ENCODE results near the gene ADGRG1.
A peak's percentile ranks its signal among the peaks of the same experiment; 100 is the strongest.

The ADGRG1 gene

DNA sequence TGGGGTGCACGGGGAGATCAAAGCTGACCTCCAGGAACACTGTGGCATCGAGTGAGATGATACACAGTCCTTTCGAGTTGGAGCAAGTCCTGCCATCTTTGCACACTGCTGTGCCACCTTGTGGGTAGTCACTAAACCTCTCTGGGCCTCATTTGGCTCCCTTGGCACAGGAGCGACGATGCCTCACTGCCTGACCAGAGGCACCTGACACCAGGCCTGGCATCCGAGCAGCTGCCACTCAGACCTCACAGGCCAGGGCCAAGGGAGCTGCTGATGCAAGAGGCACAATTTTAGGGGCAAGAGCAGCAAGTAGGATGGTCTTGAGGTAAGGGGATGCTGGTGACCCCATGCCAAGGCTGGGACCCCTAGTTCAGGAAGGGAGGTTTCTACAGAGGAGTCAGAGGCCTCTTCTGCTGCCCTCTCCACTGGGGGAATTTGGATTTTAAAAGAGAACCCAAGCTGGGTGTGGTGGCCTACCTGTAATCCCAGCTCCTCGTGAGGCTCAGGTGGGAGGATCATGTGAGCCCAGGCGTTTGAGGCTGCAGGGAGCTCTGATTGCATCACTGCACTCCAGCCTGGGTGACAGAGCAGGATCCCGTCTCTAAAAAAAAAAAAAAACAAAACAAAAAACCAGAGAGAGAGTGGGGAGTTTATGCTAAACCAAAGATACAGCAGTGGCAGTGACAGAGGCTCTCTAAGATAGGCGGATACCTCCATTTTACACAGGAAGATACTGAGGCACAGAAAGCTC lies 6.7 kb upstream of the ADGRG1 start:
- no peak for DNase-seq

DNA sequence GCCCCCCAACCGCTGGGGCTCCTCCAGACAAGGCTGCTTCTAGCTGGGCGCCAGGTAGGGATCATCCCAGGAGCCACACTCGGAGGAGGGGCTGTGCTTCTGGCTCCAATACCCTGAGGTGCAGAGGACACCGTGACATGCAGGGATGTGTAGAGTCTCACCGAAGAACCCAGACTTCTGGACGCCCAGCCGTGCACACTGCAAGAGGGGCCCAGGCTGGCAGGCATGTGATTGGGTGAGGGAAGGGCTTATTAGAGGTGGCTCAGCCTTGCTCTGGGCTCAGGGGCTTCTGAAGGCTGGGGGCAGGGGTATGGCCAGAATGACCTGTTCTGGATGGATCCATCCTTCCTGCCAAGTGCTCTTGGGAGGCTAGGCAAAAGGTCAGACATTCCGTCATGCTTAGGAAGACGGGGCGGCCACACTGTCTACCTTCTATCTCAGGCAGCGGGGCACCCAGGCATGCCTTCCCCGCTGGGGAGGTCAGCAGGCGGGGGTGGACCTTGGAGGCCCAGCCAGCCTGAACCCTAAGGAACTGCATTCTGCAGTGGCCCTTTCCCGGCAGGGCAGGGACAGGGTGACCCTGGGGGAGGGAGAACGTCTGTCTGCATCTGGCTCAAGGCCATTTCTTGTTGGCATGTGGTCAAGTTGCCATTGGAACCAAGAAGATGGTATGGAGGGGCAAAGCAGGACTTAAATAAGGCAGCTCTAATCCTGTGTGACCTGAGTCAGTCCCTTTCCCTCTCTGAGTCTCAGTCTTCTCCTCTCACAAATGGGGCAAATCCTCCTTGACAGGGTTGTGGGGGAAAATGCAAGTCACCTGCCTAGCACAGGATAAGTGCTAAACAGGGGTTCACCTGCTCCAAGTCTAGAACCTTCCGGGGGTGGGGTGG lies 5.8 kb upstream of the ADGRG1 start:
- no peak for DNase-seq

DNA sequence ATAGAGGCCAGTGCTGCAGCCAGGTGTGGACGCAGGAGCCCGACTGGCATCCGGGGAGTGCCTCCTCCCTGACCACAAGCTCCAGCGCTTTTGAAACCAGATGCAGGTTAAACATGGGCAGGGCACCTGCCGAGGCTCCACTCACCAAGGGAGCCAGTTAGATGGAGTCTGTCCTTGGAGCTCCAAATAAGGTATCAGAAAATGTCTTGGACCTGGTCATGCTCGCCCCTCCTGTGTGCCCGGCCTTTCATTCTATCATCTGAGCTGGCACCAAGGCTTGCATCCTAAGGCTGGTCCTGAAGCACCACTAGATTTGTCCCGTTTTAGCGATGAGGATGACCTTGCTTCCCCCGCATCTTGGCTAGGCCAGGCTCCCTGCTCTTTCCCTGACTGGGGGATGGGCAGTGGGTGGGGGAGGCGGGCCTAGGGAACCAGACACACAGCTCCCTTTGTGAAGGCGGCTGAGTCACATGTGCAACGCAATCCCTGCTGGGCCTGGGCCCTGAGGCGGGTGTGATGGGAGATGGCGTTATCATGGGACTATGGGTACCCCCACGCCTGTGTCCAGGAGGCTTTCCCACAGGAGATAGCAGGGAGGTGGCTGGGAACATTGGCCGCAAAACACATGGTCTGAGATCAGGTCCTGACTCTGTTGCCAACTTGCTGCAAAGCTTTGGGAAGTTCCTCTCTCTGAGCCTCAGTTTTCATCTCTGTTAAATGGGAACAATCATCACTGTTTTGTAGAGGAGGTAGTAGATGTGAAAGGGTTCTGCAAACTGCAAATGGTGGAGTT lies 5.0 kb upstream of the ADGRG1 start:
- peak; percentile 63 for DNase-seq

DNA sequence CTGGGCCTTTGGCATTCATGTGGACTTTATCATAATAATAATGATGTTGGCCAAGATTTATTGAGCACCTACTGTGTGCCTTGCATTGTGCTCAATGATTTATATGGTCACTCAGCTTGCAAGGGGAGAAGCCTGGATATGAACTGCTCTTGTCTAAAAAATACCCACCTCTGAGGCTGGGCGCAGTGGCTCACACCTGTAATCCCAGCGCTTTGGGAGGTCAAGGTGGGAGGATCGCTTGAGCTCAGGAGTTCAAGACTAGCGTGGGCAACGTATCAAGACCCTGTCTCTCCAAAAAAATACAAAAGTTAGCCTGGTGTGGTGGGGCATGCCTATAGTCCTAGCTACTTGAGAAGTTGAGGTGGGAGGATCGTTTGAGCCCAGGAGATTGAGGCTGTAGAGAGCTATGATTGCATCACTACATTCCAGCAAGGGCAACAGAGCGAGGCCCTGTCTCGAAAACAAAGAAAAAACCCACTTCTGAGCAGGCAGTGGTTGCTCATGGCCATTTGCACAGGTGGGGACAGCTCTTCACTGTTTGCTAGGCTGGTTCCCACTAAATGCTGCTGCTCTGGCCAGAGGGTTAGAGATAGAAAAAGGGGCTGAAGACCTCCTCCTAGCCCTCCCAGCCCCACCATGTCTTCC lies 4.3 kb upstream of the ADGRG1 start:
- peak; percentile 27 for DNase-seq

DNA sequence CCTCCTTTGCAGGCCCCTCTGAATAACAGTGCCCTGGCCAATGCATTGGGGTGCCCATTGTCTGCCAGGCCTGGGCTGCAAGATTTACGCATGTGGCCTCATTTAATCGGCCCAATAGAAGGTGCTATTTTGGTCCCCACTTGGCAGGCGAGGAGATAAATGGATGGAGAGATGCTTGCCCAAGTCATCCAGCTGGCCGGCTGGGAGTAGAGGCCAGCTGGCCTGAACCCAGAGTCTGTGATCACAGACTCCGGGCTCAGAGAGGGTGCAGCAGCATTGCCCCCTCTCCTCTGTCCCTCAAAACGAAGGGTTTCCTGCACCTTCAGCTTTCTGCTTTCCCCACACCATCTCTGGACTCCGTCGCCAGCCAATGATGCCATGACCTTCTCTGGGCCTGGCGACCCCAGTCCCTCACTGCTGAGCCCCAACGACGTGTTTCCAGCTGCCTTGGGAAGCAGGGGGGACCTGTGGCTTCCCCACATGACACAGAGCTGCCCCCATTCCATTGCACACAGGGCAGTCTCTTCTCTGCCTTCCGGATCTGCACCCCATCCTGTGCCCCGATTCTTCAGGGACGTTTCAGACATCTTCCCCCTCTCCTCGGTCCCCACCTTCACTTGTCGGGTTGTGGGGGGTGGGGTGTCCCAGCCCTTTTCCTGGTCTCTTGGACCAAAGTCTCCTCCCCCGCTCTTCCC lies 3.5 kb upstream of the ADGRG1 start:
- DNase-seq, result no peak

DNA sequence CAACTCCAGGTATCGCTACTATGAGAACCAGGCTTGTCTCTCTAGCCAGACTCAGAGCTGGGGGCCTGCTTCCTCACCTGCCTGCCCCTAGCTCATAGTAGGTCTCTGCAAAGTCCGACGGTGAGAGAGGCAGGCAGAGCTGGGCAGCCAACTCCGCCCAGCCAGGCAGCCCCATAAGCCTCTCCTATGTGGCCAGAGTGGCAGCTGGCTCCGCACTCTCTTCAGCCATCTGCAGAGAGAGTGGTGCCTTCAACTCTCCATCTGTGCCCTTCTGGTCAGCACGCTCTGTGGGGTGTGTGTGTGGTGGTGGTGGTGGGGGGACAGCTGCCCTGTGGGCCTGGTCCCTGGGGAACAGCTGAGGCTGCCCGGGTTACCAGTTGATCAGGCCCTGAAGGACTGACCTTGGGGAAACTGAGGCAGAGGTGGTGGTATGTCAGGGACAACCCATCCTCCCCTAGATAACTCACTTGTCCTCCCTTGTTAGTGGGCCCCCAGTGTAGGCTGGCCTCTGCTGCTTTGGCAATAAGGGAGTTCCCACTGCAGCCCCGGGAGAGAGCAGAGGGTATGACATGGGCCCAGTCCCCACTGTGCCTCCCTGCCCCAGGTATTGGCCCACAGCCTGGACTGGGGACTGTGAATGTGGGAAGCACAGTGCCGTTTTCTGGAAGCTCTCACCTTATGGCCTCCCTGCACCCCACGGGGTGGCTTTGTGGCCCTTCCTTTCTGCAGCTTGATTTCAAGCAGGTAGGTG lies 1.8 kb upstream of the ADGRG1 start:
- DNase-seq, result no peak

DNA sequence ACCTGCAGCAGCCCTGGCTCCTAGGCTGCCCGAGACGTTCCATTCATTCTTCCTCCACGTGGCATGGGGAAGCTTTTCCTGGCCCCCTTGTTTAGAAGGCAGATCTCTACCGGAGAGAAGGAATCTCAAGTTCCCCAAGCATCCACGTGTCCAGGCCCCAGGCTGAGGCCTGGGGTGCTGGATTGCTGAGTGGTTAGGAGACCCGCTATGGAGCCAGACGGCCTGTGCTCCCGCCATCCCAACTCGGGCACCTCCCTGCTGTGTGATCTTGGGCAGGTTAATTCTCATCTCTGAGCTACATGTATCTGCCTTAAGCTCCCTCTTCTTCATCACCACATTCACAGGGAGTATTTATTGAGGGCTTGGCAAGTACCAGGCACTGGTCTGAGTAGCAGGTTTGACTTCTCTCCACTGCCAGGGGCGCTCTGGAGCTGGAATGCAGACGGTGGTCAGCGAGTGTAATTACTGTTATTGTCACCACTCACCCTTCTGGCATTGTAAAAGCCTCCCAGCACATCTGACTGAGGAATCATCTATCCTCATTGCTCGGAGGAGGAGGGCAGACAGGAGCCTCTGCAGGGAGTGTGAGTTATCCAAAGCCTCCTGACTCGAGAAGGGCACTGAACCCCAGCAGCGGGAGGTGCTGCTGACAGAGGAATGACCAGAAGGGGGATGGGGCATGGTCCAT lies 1.1 kb upstream of the ADGRG1 start:
- DNase-seq, result peak; percentile 80

DNA sequence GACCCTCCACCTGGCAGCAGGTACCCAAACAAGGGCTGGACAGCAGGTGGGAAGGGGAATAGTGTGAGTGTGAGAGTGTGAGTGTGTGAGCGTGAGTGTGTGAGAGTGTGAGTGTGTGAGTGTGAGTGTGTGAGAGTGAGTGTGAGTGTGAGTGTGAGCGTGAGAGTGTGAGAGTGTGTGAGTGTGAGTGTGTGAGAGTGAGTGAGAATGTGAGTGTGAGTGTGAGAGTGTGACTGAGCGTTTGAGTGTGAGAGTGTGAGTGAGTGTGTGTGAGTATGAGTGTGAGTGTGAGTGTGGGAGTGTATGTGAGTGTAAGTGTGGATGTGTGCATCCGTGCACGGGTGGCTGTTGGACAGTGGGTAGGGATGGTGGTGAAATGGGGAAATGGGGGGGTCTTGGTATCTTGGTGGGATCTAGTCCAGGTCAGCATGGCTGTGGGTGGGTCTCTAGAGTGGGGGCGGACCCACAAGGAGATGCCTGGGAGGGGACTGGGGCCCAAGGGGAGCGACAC lies 408 bp downstream of the ADGRG1 start:
- no peak for DNase-seq

DNA sequence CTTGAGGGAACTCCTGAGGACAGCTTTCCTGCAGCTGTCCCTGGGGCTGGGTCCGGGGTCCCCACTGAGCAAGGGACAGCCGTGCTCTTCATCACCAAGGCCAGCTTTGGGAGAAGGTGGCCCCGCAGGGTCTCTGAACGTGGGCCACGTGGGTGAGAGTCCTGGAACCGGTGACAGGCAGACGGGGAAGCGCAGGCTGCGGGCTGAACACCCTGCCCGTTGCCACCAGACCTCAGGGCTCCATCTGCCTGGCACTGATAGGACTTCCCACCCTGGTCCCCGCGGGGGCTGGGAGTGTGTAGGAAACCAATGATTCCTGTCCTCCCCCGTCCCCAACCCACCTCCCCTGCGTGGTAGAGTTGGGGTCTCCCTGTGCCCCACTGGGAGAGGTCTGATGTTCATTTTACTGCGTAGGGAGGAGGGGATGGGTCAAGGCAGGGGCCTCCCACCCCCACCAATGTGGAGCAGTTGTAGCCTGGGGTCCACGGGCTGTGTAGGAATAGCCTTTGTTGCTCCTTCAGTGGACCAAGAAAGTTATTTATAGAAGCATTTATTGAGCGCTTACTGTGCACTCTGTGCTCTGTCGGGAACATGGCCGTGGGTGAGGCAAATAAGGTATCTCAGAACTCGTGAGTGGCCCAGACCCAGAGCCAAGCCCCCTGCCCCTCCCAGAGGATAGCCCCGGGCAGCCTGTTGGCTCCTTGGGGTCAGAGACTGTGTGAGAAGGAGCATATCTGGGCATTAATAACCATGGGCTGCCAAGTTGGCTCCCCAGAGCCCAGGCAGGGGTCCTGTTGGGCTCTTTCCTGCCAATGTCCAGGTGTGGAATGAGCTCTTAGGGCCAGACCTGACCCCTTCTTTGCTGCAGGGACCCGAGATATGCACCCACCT lies 1.3 kb downstream of the ADGRG1 start:
- no peak for DNase-seq

DNA sequence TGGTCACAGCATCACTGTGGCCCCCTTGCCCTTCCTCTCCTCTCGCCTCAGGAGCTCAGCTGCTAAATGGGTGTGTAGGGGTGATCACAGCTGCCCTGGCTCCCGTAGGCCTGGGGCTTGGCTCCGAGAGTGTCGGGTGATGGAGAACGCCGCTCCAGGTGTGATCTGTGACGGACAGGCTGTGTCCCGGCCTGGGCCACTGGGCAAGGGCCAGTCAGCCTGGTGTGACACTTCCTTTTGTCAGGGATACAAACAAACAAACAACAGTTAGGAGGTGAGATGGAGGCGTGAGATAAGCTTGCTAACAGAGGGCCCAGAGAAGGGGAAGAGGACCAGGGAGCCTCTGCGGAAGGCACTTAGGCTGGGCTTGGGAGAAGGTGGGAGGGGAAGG lies 2.0 kb downstream of the ADGRG1 start:
- DNase-seq, result no peak

DNA sequence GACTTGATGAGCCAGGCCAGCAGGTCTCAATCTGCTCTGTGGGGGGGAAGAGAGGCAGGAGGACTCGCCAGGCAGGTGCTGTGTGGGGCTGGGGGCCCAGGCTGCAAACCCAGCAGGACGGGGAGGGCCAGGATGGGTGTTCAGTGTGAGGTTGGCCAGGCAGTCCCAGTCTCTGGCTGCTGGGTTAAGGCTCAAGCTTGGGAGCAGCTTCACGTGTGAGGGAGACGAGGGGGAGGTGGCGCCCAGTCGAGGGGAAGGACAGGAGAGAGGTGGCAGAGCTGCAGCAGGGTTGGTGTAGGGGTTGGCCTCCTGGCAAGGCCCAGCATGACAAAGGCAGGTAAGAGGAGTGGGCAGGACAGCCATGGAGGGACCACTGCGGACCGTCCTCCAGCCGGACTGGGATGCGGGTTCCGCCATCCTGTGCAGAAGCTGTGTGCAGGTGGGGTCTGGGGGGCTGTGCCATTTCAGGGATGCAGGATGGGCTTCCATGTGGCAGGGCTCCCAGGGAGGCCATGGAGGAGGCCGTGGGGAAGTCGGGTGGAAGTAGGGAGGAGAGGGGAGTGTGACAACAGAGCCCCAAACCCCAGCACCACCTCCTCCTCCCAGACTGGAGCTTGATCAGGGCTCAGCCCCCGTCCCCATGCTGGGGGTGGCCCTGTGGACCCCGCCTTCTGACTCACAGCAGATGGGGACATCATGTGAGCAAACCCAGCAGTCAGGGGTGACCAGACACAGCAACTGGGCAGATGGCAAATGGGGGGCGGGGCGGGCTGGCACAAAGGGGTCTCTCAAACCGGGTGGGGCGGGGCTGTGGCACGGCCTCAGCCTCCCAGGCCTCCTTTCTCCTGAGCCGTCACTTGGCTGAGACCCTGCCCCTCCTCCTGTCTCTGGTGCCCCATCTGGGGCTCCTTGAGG lies 2.8 kb downstream of the ADGRG1 start:
- no peak for DNase-seq

DNA sequence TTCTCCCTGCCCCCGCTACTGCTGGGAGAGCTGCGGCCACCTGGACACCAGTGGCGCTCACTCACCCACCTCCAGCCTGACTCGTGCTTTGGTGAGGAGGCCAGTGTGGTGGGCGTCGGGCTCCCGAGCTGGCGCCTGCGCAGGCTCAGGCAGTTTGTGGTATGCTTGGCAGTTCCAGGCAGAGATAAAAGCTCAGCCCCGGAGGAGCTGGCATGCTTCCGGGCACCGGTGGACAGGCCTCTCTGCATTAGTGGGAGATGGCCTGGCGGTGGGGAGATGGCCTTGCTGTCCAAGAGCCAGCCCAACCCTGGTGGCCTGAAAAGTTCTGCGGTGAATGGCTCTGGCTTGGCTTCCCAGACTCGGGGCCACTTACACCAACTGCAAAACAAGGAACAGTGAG lies 4.1 kb downstream of the ADGRG1 start:
- no peak for DNase-seq

DNA sequence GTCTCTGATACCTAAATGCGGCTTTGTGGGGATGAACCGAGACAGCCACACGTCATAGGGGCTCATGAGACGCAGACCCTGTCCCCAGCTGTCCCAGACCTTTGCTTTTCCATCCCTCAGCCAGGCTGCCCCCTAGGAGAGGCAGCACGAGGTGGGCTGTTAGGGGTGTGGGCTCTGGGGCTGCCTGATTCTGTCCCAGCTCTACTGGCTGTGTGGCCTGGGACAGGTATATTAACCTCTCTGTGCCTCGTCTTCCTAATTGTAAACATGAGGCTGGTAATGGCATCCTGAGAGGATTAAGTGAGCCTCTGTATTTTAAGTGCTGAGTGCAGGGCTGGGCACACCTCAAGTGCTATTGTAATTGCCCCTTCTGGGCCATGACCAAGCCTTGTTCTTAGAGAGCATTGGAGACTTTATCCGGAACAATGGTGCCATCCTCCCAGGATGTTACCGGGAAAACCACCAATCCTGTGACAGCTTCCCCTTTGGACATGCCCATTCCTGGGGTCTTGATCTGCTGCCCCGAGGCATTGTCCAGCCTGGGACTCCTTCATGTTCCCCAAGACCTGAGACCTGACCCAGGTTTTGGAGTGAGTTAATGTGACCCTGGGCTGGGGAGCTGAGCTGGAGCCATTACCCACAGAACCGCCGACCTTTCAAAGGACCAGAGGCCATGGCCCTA lies 5.1 kb downstream of the ADGRG1 start:
- DNase-seq, result no peak

DNA sequence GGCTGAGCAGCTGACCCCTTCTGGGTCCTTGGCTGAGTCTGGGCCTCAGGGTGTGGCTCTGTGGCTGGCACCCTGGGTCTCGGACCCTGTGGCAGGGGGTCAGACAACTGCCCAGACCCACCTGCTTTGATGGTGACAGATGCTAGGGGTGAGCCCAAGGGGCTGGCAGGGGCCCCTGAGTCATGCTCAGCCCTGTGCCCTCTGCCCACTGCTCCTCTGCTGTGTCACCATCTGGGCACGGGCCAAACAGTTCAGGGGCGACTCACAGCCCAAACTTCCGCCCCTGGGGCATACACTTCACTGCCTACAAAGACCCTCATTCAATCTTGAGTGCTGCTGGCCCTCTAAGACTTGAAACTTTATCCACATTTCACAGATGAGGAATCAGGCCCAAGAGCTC lies 5.7 kb downstream of the ADGRG1 start:
- peak; percentile 73 for DNase-seq

DNA sequence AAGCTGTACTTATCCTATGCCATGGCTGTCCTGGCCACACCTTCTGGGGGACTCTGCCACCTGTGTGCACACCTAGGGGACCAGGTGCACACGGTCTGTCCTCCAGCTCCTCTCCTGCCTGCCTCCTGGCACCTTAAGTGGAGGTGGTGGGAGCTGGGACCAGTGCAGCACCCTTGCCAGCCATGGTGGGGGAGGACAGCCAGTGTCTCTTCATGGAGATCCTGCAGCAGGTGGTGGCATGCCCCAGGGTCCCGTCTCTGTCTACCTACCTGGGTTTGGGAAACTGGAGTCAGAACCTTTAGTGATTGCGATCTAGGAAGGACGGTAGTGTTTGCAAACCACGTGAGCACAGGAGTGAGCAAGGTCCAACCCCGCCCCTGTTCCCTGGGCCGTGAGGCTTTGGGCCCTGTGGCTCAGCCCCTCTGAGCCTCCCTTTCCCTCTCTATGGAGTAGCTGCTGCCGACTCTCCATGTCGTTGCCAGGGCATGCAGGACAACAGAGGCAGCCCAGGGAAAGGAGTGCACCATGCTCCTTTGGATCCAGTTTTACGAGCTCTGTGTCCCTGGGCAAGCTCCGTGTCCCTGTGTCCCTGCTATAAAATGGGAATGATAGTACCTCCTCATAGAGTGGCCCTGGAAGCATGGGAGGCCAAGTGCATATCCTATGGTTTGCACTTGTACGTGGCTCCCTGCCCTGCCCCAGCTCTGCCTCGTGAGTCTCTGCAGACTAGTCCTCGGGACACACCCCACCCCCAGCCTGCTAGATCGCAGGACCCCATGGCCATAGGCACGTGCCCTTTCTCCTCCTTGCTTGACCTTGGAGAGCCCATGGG lies 7.1 kb downstream of the ADGRG1 start:
- no peak for DNase-seq

DNA sequence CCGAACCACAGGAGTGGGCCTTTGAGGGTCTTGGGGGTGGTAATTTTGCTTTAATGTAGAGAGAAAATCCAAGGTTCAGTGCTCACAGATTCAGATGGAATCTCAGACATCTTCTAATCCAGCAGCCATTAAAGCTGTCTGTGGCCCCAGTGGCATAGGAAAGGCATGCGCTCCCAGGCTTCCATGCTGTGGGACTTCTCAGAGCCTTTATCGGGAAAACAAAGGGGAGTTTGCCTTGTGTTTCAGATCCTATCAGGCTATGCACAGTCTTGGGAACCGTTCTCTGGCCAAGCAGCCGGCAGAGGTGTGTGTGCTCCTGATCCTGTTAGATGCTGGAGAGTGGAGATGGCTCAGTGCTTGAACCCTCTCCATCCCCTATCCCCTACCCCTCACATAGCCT lies 7.8 kb downstream of the ADGRG1 start:
- no peak for DNase-seq

DNA sequence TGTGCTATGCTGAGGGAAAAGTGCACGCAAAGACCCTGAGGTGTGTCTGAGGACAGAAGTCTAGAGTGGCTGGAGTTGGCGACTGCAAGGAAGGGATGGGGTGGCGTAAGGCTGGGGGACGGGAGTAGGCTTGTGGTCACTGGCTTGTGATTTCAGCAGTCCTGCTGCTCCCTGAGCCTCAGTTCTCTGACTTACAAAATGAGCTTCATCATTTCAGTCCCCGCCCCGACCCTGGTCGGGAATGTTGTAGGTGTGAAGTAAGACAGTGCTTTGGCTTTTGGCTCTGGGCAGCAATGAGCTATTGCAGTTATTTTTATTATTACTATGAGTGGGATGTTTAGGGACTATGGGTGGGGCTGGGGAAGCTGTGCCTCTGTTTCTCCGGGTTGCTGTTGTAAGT lies 8.6 kb downstream of the ADGRG1 start:
- no peak for DNase-seq

Measured in fibroblast of skin of right biceps (primary cell).